Measurements from ENCODE around the gene NEURL1.
"Not testable (repeated sequence)": the region's sequence is repeated elsewhere in the genome, so short reads cannot be mapped to it uniquely, and the experiment has no call there.

Gene NEURL1

GRCh38 chr10:103587073-103587472 lies 93.6 kb downstream of the NEURL1 start:
- DNase-seq (ENCODE audit: low spot score) = no peak

- DNase-seq (ENCODE audit: low spot score) = no peak
These were observed 95.6 kb downstream of the NEURL1 start for GRCh38 chr10:103589074-103589630.

- DNase-seq (ENCODE audit: low spot score) = no peak
These were observed 96.6 kb downstream of the NEURL1 start for GRCh38 chr10:103590060-103590459.

- no peak for DNase-seq (ENCODE audit: low spot score)
These were observed 97.3 kb downstream of the NEURL1 start for GRCh38 chr10:103590744-103591291.

GRCh38 chr10:103592186-103593021 lies 98.9 kb downstream of the NEURL1 start:
- peak; percentile 32 for DNase-seq (ENCODE audit: low spot score)

- no peak for DNase-seq (ENCODE audit: low spot score)
These were observed 99.6 kb downstream of the NEURL1 start for GRCh38 chr10:103593022-103593570.

- DNase-seq (ENCODE audit: low spot score) = no peak
These were observed 102.6 kb downstream of the NEURL1 start for GRCh38 chr10:103595933-103596726.

GRCh38 chr10:103597003-103597402 lies 103.5 kb downstream of the NEURL1 start:
- DNase-seq (ENCODE audit: low spot score) = no peak

- peak; percentile 54 for DNase-seq (ENCODE audit: low spot score)
These were observed 105.2 kb downstream of the NEURL1 start for GRCh38 chr10:103598654-103599115.

GRCh38 chr10:103599211-103599610 lies 105.7 kb downstream of the NEURL1 start:
- DNase-seq (ENCODE audit: low spot score) = no peak

GRCh38 chr10:103599907-103600306 lies 106.4 kb downstream of the NEURL1 start:
- no peak for DNase-seq (ENCODE audit: low spot score)

GRCh38 chr10:103600325-103600724 lies 106.8 kb downstream of the NEURL1 start:
- DNase-seq (ENCODE audit: low spot score) = no peak

GRCh38 chr10:103600956-103601569 lies 107.6 kb downstream of the NEURL1 start:
- no peak for DNase-seq (ENCODE audit: low spot score)

GRCh38 chr10:103602028-103602851 lies 108.7 kb downstream of the NEURL1 start:
- no peak for DNase-seq (ENCODE audit: low spot score)

GRCh38 chr10:103602852-103603155 lies 109.3 kb downstream of the NEURL1 start:
- no peak for DNase-seq (ENCODE audit: low spot score)

GRCh38 chr10:103603382-103603781 lies 109.9 kb downstream of the NEURL1 start:
- DNase-seq (ENCODE audit: low spot score) = no peak

GRCh38 chr10:103605359-103606096 lies 112.0 kb downstream of the NEURL1 start:
- peak; percentile 78 for DNase-seq (ENCODE audit: low spot score)

- not testable (repeated sequence) for DNase-seq (ENCODE audit: low spot score)
These were observed 112.6 kb downstream of the NEURL1 start for GRCh38 chr10:103606097-103606438.

GRCh38 chr10:103607051-103607450 lies 113.5 kb downstream of the NEURL1 start:
- not testable (repeated sequence) for DNase-seq (ENCODE audit: low spot score)

- not testable (repeated sequence) for DNase-seq (ENCODE audit: low spot score)
These were observed 114.6 kb downstream of the NEURL1 start for GRCh38 chr10:103608056-103608455.

Measured in hematopoietic multipotent progenitor cell treated with erythropoietin and hydrocortisone succinate and interleukin-3 and kit ligand, for 15 days (in vitro differentiated cells).